ENCODE measurements around the gene SIGLEC12. TPM values are rescaled to one million over a fixed set of nuclear protein-coding genes. Genes with fewer than 3 reads are reported as not detected.
"Not testable (repeated sequence)": the region's sequence is repeated elsewhere in the genome, so short reads cannot be mapped to it uniquely, and the experiment has no call there.

SIGLEC12 gene
- total and polyA plus RNA-seq, 7 experiments from 2014 or later: 0.09 to 0.29 (median 0.24) TPM; not detected in 3

DNA sequence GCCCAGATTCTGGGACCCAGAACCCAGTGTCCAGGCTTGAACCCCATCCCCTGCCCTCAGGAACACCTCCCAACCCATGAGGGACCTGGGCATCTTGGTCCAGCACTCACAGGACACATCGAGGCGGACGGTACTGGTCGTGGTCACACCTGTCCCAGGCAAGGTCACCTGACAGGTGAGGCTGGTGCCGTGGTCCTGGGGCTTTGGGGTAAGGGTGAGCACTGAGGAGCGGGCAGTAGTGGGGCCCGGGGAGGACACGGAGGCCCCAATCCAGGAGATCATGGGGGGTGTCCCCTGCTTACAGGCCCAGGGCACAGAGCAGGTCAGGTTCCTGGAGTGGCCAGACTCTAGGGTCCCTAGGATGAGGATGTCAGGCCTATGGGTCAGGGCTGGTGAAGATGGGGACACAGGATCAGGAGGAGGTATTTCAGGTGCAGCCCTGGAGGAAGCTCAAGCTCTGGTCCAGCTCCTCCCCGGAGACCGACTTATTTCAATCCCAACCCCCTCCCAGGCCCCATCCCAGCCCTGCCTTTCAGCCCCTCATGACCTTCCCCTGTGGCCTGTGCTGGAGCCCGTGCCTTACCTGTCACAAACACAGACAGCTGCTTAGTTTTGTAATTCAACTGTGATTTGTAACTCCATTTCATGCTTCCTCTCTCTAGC, 44.1 kb downstream of the SIGLEC12 start:
- Mint-ChIP-seq H3K27ac (no peak overlapping the region), H3K4me1 (peaks cover 0 to 4% (median 0%) of the 10 kb centered on the region in 7 donors), H3K4me3 (peak overlapping the region in 1 of 10 donors; percentile 5), H3K27me3 (peaks cover 11 to 25% (median 19%) of the 10 kb centered on the region in 5 donors), H3K9me3 (peaks cover 0 to 1% (median 0%) of the 10 kb centered on the region in 11 donors), H3K36me3 (no peaks in the 10 kb centered on the region)
- CTCF ChIA-PET: interaction anchor here (0.5 kb wide), 1 partner anchor 53 kb away, joined by 3 read pairs; no protein-coding TSS in a partner anchor
- ATAC-seq: no peak
- Histone ChIP-seq H3K4me1 (ENCODE audit: control insufficient read depth in 2 of 2, insufficient read depth in 2 of 2, low read length in 2 of 2) (no peaks in the 10 kb centered on the region), H3K27me3 (ENCODE audit: control insufficient read depth in 2 of 2, insufficient read depth in 2 of 2, low read length in 2 of 2) (no peaks in the 10 kb centered on the region), H3K9me3 (ENCODE audit: control insufficient read depth in 2 of 3, low read length in 3 of 3) (no peaks in the 10 kb centered on the region), H3K4me3 (ENCODE audit: low read length) (no peak overlapping the region), H3K27ac (ENCODE audit: low read depth, low read length) (no peak overlapping the region), H3K36me3 (ENCODE audit: control insufficient read depth in 2 of 3, insufficient read depth in 3 of 3, low read length in 3 of 3) (no peaks in the 10 kb centered on the region)
- POLR2A ChIA-PET: no interaction called here
- intact Hi-C loops (cut with micrococcal nuclease): no loop called here
- no peak for DNase-seq

DNA sequence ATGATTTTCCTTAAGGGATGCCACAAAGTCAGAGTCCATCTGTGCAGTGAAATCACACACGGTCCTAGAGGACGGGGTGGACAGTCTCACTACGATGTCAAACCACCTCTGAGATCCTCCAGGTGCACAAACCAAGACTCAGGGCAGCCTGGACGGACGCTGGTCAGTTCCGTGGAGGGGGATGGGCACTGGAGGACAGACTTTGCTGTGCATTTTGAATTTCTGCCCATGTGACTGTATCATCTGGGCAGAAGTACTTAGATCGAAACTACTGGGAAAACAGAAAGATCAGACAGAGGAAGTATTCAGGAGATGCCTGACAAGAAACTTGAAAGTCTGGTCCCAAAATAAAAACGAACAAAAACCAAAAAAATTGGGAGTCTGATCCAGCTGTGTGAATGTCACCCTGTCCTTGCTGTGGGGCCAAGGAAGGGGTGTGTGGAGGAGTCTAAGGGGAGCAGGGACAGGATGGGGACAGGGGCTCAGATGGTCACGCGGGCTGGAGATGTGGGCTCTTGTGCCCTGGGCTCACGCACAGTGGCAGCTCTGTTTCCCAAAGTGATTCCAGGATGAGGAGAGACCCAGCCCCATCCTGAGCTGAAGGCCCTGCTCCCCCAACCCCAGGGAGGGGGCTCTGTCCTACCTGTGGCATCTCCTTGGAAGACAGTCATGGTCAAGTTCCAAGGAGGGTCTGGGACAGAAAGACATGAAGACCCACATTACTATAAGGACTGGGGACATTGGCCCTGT, 44.9 kb downstream of the SIGLEC12 start:
- Histone ChIP-seq H3K36me3 (ENCODE audit: control insufficient read depth in 2 of 3, insufficient read depth in 3 of 3, low read length in 3 of 3) (no peaks in the 10 kb centered on the region), H3K4me1 (ENCODE audit: control insufficient read depth in 2 of 2, insufficient read depth in 2 of 2, low read length in 2 of 2) (no peaks in the 10 kb centered on the region), H3K27ac (ENCODE audit: low read depth, low read length) (no peak overlapping the region), H3K27me3 (ENCODE audit: control insufficient read depth in 2 of 2, insufficient read depth in 2 of 2, low read length in 2 of 2) (no peaks in the 10 kb centered on the region), H3K9me3 (ENCODE audit: control insufficient read depth in 2 of 3, low read length in 3 of 3) (no peaks in the 10 kb centered on the region), H3K4me3 (ENCODE audit: low read length) (no peak overlapping the region)
- H3K27me3 Mint-ChIP-seq: peaks cover 11 to 22% (median 17%) of the 10 kb centered on the region in 5 donors
- peaks cover 0 to 4% (median 0%) of the 10 kb centered on the region in 7 donors for H3K4me1 Mint-ChIP-seq
- no peak overlapping the region for H3K4me3 Mint-ChIP-seq
- DNase-seq: no peak
- ATAC-seq: no peak
- H3K27ac Mint-ChIP-seq: no peak overlapping the region
- intact Hi-C loops (cut with micrococcal nuclease): no loop called here
- ChIA-PET CTCF (interaction anchor here (0.5 kb wide), 1 partner anchor 52 kb away, joined by 3 read pairs; no protein-coding TSS in a partner anchor), POLR2A (no interaction called here)
- H3K36me3 Mint-ChIP-seq: no peaks in the 10 kb centered on the region
- peaks cover 0 to 3% (median 0%) of the 10 kb centered on the region in 11 donors for H3K9me3 Mint-ChIP-seq

DNA sequence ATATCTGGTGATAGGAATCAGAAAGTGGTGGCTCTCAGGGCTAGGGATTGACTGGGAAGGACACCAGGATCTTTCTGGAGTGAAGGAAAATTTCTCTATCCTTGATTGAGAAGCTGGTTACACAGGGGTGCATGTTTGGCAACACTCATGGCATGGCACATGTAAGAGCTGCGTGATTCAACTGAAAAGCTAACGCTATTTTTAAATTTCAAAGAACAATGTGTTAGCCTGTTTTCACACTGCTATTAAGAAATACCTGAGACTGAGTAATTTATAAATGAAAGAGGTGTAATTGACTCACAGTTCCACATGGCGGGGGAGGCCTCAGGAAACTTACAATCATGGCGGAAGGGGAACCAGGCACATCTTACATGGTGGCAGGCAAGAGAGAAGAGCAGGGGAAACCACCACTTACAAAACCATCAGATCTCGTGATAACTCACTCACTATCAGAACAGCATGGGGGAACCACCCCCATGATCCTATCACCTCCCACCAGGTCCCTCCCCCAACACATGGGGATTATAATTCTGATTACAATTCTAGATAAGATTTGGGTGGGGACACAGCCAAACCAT, 50.8 kb downstream of the SIGLEC12 start:
- no peak overlapping the region for H3K27ac ChIP-seq (ENCODE audit: low read depth, low read length)
- no peak overlapping the region for H3K4me3 Mint-ChIP-seq
- no peaks in the 10 kb centered on the region for H3K36me3 ChIP-seq (ENCODE audit: control insufficient read depth in 2 of 3, insufficient read depth in 3 of 3, low read length in 3 of 3)
- peaks cover 9 to 16% of the 10 kb centered on the region in 2 donors for H3K4me1 ChIP-seq (ENCODE audit: control insufficient read depth in 2 of 2, insufficient read depth in 2 of 2, low read length in 2 of 2)
- peaks cover 12 to 24% (median 19%) of the 10 kb centered on the region in 7 donors for H3K4me1 Mint-ChIP-seq
- peaks cover 0 to 7% (median 0%) of the 10 kb centered on the region in 3 experiments for H3K9me3 ChIP-seq (ENCODE audit: control insufficient read depth in 2 of 3, low read length in 3 of 3)
- H3K36me3 Mint-ChIP-seq: peaks cover 0 to 11% (median 4%) of the 10 kb centered on the region in 5 donors
- ATAC-seq (no peak), DNase-seq (no peak)
- H3K4me3 ChIP-seq (ENCODE audit: low read length): no peak overlapping the region
- intact Hi-C loops (cut with micrococcal nuclease): no loop called here
- H3K9me3 Mint-ChIP-seq: peaks cover 0 to 15% (median 6%) of the 10 kb centered on the region in 11 donors
- H3K27me3 ChIP-seq (ENCODE audit: control insufficient read depth in 2 of 2, insufficient read depth in 2 of 2, low read length in 2 of 2): no peaks in the 10 kb centered on the region
- H3K27ac Mint-ChIP-seq: no peak overlapping the region
- peaks cover 0 to 25% (median 0%) of the 10 kb centered on the region in 5 donors for H3K27me3 Mint-ChIP-seq
- ChIA-PET POLR2A (no interaction called here), CTCF (interaction anchor here (1.0 kb wide), 1 partner anchor 9 kb away, joined by 3 read pairs; no protein-coding TSS in a partner anchor)

DNA sequence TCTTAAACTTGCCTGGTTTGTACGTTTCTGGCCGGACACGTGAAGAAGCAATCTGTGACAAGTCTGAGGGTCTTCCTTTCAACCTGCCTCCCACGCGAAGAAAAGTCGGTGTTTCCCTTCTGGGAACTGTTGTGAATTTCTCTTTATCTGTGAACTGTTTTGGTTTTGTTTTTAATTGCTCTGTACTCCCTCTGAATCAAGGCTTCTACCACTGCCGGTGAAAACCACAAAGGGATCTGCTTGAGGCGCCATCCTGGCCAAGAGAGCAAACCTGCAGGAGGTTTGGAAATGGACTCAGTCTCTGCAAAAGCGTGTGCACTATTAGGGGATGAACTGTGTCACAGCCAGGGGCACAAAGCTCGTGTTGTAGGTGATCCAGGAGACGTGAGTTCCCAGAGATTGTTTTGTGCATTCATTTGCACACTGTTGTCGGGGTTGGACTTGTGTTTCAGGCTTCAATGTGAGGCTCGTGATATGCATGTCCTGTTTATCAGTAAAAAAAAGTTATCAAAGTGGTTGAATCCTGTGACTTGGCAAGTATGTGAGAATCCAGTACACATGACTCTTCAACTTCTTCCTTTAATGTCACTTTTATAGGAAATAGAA, 53.1 kb downstream of the SIGLEC12 start:
- Histone ChIP-seq H3K36me3 (ENCODE audit: control insufficient read depth in 2 of 3, insufficient read depth in 3 of 3, low read length in 3 of 3) (no peaks in the 10 kb centered on the region), H3K4me1 (ENCODE audit: control insufficient read depth in 2 of 2, insufficient read depth in 2 of 2, low read length in 2 of 2) (peaks cover 9 to 16% of the 10 kb centered on the region in 2 donors), H3K27ac (ENCODE audit: low read depth, low read length) (no peak overlapping the region), H3K4me3 (ENCODE audit: low read length) (peak overlapping the region; percentile 21), H3K9me3 (ENCODE audit: control insufficient read depth in 2 of 3, low read length in 3 of 3) (peaks cover 0 to 7% (median 0%) of the 10 kb centered on the region in 3 experiments), H3K27me3 (ENCODE audit: control insufficient read depth in 2 of 2, insufficient read depth in 2 of 2, low read length in 2 of 2) (no peaks in the 10 kb centered on the region)
- peak overlapping the region in 8 of 9 donors; percentile 10 to 86 (median 69) for H3K27ac Mint-ChIP-seq
- H3K27me3 Mint-ChIP-seq: peaks cover 0 to 40% (median 0%) of the 10 kb centered on the region in 5 donors
- H3K36me3 Mint-ChIP-seq: peaks cover 0 to 11% (median 4%) of the 10 kb centered on the region in 5 donors
- intact Hi-C loops (cut with micrococcal nuclease): no loop called here
- ChIA-PET POLR2A (no interaction called here), CTCF (interaction anchor here (1.3 kb wide), 1 partner anchor 12 kb away, joined by 6 read pairs; no protein-coding TSS in a partner anchor)
- peak overlapping the region; percentile 58 to 78 (median 67) for H3K4me3 Mint-ChIP-seq
- H3K9me3 Mint-ChIP-seq: peaks cover 0 to 19% (median 6%) of the 10 kb centered on the region in 11 donors
- DNase-seq (peak in 3 of 9 donors; percentile 5 to 42 (median 11)), ATAC-seq (peak; percentile 20)
- H3K4me1 Mint-ChIP-seq: peaks cover 12 to 24% (median 19%) of the 10 kb centered on the region in 7 donors

DNA sequence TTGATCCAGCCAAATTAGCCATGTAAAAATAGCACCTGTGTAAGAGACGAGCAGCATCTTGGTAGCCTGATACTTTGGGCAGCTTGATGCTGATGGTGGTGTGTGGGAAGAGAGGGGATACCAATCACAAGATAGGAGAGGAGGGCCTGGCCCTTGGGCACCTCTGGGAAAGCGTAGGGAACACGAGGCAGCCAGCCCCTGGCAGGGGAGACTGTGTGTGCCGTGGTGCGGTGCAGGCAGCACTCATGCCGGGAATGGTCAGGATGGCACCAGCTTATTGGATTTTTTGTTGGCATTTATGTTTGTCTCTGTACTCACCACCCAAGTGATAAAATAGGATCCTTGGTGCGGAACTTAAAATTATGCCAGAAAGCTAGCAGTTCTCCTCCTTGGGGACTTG, 53.6 kb downstream of the SIGLEC12 start:
- peaks cover 0 to 11% (median 4%) of the 10 kb centered on the region in 5 donors for H3K36me3 Mint-ChIP-seq
- ATAC-seq: no peak
- peaks cover 9 to 16% of the 10 kb centered on the region in 2 donors for H3K4me1 ChIP-seq (ENCODE audit: control insufficient read depth in 2 of 2, insufficient read depth in 2 of 2, low read length in 2 of 2)

DNA sequence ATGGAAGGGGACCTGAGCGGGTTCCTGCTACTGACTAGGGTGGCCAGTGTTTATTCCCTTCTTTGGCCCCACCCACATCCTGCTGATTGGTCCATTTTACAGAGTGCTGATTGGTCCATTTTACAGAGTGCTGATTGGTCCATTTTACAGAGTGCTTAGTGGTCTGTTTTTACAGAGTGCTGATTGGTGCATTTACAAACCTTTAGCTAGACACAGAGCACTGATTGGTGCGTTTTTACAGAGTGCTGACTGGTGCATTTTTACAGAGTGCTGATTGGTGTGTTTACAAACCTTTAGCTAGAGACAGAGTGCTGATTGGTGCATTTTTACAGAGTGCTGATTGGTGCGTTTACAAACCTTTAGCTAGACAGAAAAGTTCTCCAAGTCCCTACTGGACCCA, 54.1 kb downstream of the SIGLEC12 start:
- H3K27ac ChIP-seq (ENCODE audit: low read depth, low read length); POLR2A ChIA-PET; H3K27me3 ChIP-seq (ENCODE audit: control insufficient read depth in 2 of 2, insufficient read depth in 2 of 2, low read length in 2 of 2); H3K9me3 ChIP-seq (ENCODE audit: control insufficient read depth in 2 of 3, low read length in 3 of 3); H3K36me3 ChIP-seq (ENCODE audit: control insufficient read depth in 2 of 3, insufficient read depth in 3 of 3, low read length in 3 of 3); DNase-seq; ATAC-seq; H3K4me3 ChIP-seq (ENCODE audit: low read length); intact Hi-C loops (cut with micrococcal nuclease): not testable (repeated sequence)
- Mint-ChIP-seq H3K9me3 (peaks cover 0 to 19% (median 6%) of the 10 kb centered on the region in 11 donors), H3K27ac (peak overlapping the region in 2 of 9 donors; percentile 67 to 86), H3K4me3 (peak overlapping the region in 5 of 10 donors; percentile 58 to 73 (median 71)), H3K27me3 (peaks cover 0 to 49% (median 0%) of the 10 kb centered on the region in 5 donors), H3K36me3 (peaks cover 0 to 11% (median 4%) of the 10 kb centered on the region in 5 donors), H3K4me1 (peaks cover 15 to 30% (median 22%) of the 10 kb centered on the region in 7 donors)
- peaks cover 10 to 17% of the 10 kb centered on the region in 2 donors for H3K4me1 ChIP-seq (ENCODE audit: control insufficient read depth in 2 of 2, insufficient read depth in 2 of 2, low read length in 2 of 2)
- CTCF ChIA-PET: interaction anchor here (0.8 to 1.3 kb wide), 2 partner anchors 11 to 21 kb away, joined by 3 to 6 read pairs; no protein-coding TSS in a partner anchor

More for the DNA sequence above, 53.6 kb downstream of the SIGLEC12 start:
- Histone ChIP-seq H3K27me3 (ENCODE audit: control insufficient read depth in 2 of 2, insufficient read depth in 2 of 2, low read length in 2 of 2) (no peaks in the 10 kb centered on the region), H3K27ac (ENCODE audit: low read depth, low read length) (no peak overlapping the region), H3K9me3 (ENCODE audit: control insufficient read depth in 2 of 3, low read length in 3 of 3) (peaks cover 0 to 7% (median 0%) of the 10 kb centered on the region in 3 experiments), H3K36me3 (ENCODE audit: control insufficient read depth in 2 of 3, insufficient read depth in 3 of 3, low read length in 3 of 3) (no peaks in the 10 kb centered on the region), H3K4me3 (ENCODE audit: low read length) (peak overlapping the region; percentile 21)
- Mint-ChIP-seq H3K9me3 (peaks cover 0 to 19% (median 6%) of the 10 kb centered on the region in 11 donors), H3K4me3 (peak overlapping the region; percentile 58 to 78 (median 67)), H3K27me3 (peaks cover 0 to 44% (median 0%) of the 10 kb centered on the region in 5 donors), H3K4me1 (peaks cover 12 to 25% (median 19%) of the 10 kb centered on the region in 7 donors), H3K27ac (peak overlapping the region in 8 of 9 donors; percentile 3 to 86 (median 69))
- DNase-seq: no peak
- CTCF ChIA-PET: interaction anchor here (0.8 to 1.3 kb wide), 2 partner anchors 11 to 21 kb away, joined by 3 to 6 read pairs; no protein-coding TSS in a partner anchor
- POLR2A ChIA-PET: no interaction called here
- intact Hi-C loops (cut with micrococcal nuclease): no loop called here
